ENCODE data around the gene CLEC11A. TPM values are rescaled to one million over a fixed set of nuclear protein-coding genes. Genes with fewer than 3 reads are reported as not detected.
A peak's percentile ranks its signal among the peaks of the same experiment; 100 is the strongest.

Gene CLEC11A
- total and polyA plus RNA-seq, 2 experiments from 2014 or later = 16.6 to 26.7 TPM

- H3K4me3 ChIP-seq = no peak overlapping the region
- H3K27me3 ChIP-seq = peaks cover 48% of the 10 kb centered on the region
- peak in 1 of 2 donors; percentile 18 for DNase-seq (ENCODE audit: low read depth in 1 of 2, low spot score in 1 of 2)
- H3K27ac ChIP-seq = no peak overlapping the region
- no peaks in the 10 kb centered on the region for H3K9me3 ChIP-seq (ENCODE audit: low read depth)
- H3K36me3 ChIP-seq = no peaks in the 10 kb centered on the region
- no peak for TF ChIP-seq CTCF (IDR thresholded peaks at IDR 0.05; ENCODE audit: low read depth, low read length)
- no peaks in the 10 kb centered on the region for H3K4me1 ChIP-seq (ENCODE audit: low read depth)
These were observed 20.0 kb upstream of the CLEC11A start for GRCh38 chr19:50702871-50703829.

DNA sequence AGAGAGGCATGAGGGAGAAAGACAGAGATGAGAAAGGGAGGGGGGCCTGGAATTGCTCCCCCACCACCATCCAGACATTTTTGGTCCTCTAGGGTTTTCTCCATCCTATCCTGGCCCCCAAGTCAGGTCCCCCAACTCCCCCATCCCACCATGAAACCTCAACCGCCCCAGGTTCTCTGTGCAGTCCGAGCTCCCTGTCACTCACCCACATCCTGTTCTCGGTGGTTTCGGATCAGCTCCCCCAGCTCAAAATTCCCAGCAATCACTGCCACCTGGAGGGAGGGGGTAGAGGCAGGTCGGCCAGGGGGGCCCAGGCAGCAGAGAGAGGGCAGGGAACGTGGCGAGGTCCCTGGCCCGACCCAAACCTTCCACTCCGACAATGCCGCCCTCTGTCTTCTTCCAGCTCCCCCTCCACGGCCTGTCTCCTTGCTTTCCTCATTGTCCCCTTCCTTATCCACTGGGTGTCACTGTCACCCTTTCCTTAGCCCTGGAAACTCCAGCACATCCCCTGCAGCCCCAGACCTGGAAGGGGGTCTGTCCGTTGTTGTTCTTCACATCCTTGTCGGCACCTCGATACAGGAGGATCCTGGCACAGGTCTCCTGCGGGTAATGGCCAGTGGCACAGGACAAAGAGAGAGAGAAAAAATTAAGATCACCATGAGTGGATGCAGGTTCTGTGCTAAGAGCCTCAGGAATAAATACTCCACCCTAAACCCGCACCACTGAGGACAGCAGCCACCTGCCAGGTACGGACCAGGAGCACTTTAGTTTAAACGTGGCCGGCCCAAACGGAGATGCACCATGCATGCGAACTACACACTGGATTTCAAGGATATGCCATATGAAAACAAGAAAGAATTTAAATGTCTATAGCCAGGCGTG lies 19.0 kb upstream of the CLEC11A start:
- Histone ChIP-seq H3K9me3 (ENCODE audit: low read depth) (no peaks in the 10 kb centered on the region), H3K27me3 (peaks cover 37% of the 10 kb centered on the region), H3K36me3 (no peaks in the 10 kb centered on the region), H3K4me3 (no peak overlapping the region), H3K4me1 (ENCODE audit: low read depth) (no peaks in the 10 kb centered on the region), H3K27ac (no peak overlapping the region)
- TF ChIP-seq CTCF (IDR thresholded peaks at IDR 0.05; ENCODE audit: low read depth, low read length) = no peak
- peak; percentile 9 to 55 for DNase-seq (ENCODE audit: low read depth in 1 of 2, low spot score in 1 of 2)

GRCh38 chr19:50705422-50706019 lies 17.6 kb upstream of the CLEC11A start:
- no peaks in the 10 kb centered on the region for H3K4me1 ChIP-seq (ENCODE audit: low read depth)
- peak; percentile 70 to 76 for DNase-seq (ENCODE audit: low read depth in 1 of 2, low spot score in 1 of 2)
- H3K9me3 ChIP-seq (ENCODE audit: low read depth) = no peaks in the 10 kb centered on the region
- H3K27me3 ChIP-seq = peaks cover 24% of the 10 kb centered on the region
- H3K4me3 ChIP-seq = no peak overlapping the region
- H3K36me3 ChIP-seq = no peaks in the 10 kb centered on the region
- TF ChIP-seq CTCF (IDR thresholded peaks at IDR 0.05; ENCODE audit: low read depth, low read length) = peak; percentile 93
- no peak overlapping the region for H3K27ac ChIP-seq

- H3K27ac ChIP-seq = no peak overlapping the region
- no peak for TF ChIP-seq CTCF (IDR thresholded peaks at IDR 0.05; ENCODE audit: low read depth, low read length)
- no peak for DNase-seq (ENCODE audit: low read depth in 1 of 2, low spot score in 1 of 2)
- H3K27me3 ChIP-seq = peaks cover 19% of the 10 kb centered on the region
- H3K36me3 ChIP-seq = no peaks in the 10 kb centered on the region
- H3K4me3 ChIP-seq = no peak overlapping the region
- no peaks in the 10 kb centered on the region for H3K9me3 ChIP-seq (ENCODE audit: low read depth)
- H3K4me1 ChIP-seq (ENCODE audit: low read depth) = no peaks in the 10 kb centered on the region
These were observed 16.8 kb upstream of the CLEC11A start for GRCh38 chr19:50706387-50706786.

- no peak for DNase-seq (ENCODE audit: low read depth in 1 of 2, low spot score in 1 of 2)
- H3K36me3 ChIP-seq = no peaks in the 10 kb centered on the region
- no peak overlapping the region for H3K27ac ChIP-seq
- H3K9me3 ChIP-seq (ENCODE audit: low read depth) = no peaks in the 10 kb centered on the region
- no peak overlapping the region for H3K4me3 ChIP-seq
- H3K27me3 ChIP-seq = peaks cover 10% of the 10 kb centered on the region
- TF ChIP-seq CTCF (IDR thresholded peaks at IDR 0.05; ENCODE audit: low read depth, low read length) = no peak
- H3K4me1 ChIP-seq (ENCODE audit: low read depth) = no peaks in the 10 kb centered on the region
These were observed 14.8 kb upstream of the CLEC11A start for GRCh38 chr19:50708179-50708879.
